OCI-LY7 (cell line): ENCODE measurements around the gene PYCARD. TPM values are rescaled to one million over a fixed set of nuclear protein-coding genes. Genes with fewer than 3 reads are reported as not detected.

Source experiments
- BruUV-seq: library from RNA; stranded (reverse); fragments of 400-500 nt; replicated peaks from 2 replicates; lab custom pipeline; 2021; lab: Mats Ljungman, UMichigan
- CTCF ChIA-PET: fragments of 300-600 bp; sonication (Branson Sonifier 250); formaldehyde crosslinking; loops from one replicate; lab custom pipeline; 2022; ENCODE audit warnings: antibody characterized with exemption; ENCODE audit not compliant: unreplicated experiment; lab: Charles Lee
- POLR2A ChIA-PET: fragments of 300-600 bp; sonication (Branson Sonifier 250); formaldehyde crosslinking; loops from one replicate; lab custom pipeline; 2022; ENCODE audit warnings: antibody characterized with exemption; lab: Charles Lee
- DNase-seq: peaks from one replicate; pipeline ENCODE4 v3.0.0-alpha.2; 2015; ENCODE audit warnings: low spot score
- H2AFZ ChIP-seq: fragments of 200-600 bp; sonication (generic), shearing (Covaris generic); 2 replicates; pipeline ENCODE4 v1.6.1; 2014; ENCODE audit warnings: mild to moderate bottlenecking, antibody characterized with exemption, low read length, moderate library complexity
- H3K27ac ChIP-seq: fragments of 200-600 bp; sonication (generic); 2 replicates; pipeline ENCODE4 v1.5.1; 2014; ENCODE audit warnings: mixed run types, low read depth, mild to moderate bottlenecking, moderate library complexity, low read length, inconsistent platforms; ENCODE audit not compliant: poor library complexity, severe bottlenecking
- H3K36me3 ChIP-seq: fragments of 200-600 bp; sonication (generic); 2 replicates; pipeline ENCODE4 v1.6.1; 2014; ENCODE audit warnings: mild to moderate bottlenecking, antibody characterized with exemption, low read length, moderate library complexity, mixed read lengths; ENCODE audit not compliant: insufficient read depth
- H3K4me1 ChIP-seq: fragments of 200-600 bp; sonication (generic); 2 replicates; pipeline ENCODE4 v1.5.1; 2014; ENCODE audit warnings: mild to moderate bottlenecking, low read length; ENCODE audit not compliant: insufficient read depth, poor library complexity, severe bottlenecking
- H3K4me2 ChIP-seq: fragments of 200-600 bp; sonication (generic); 2 replicates; pipeline ENCODE4 v1.6.1; 2014; ENCODE audit warnings: mild to moderate bottlenecking, low read length
- H3K4me3 ChIP-seq: fragments of 200-600 bp; sonication (generic); 2 replicates; pipeline ENCODE4 v1.5.1; 2014; ENCODE audit warnings: mild to moderate bottlenecking, low read depth, low read length; ENCODE audit not compliant: poor library complexity, severe bottlenecking
- H3K79me2 ChIP-seq: fragments of 200-600 bp; sonication (generic); 2 replicates; pipeline ENCODE4 v1.6.1; 2016; ENCODE audit warnings: low read depth, mild to moderate bottlenecking, low read length, moderate library complexity, mixed read lengths; ENCODE audit not compliant: insufficient read depth
- H3K9me2 ChIP-seq: fragments of 200-600 bp; sonication (generic); 2 replicates; pipeline ENCODE4 v1.6.1; 2016; ENCODE audit warnings: mild to moderate bottlenecking, low read length, mixed read lengths; ENCODE audit not compliant: insufficient read depth
- H3K9me3 ChIP-seq: fragments of 200-600 bp; sonication (generic); 2 replicates; pipeline ENCODE4 v1.6.1; 2014; ENCODE audit warnings: mild to moderate bottlenecking, mixed run types, low read length, mixed read lengths
- H4K20me1 ChIP-seq: fragments of 200-600 bp; sonication (generic); 2 replicates; pipeline ENCODE4 v1.6.1; 2014; ENCODE audit warnings: mild to moderate bottlenecking, antibody characterized with exemption, low read length, moderate library complexity, mixed read lengths; ENCODE audit not compliant: insufficient read depth
- CTCF ChIP-seq: fragments of 200-600 bp; sonication (generic); conservative IDR thresholded peaks from 2 replicates; pipeline ENCODE4 v1.5.1; 2014; ENCODE audit warnings: mild to moderate bottlenecking, antibody characterized with exemption, low read length, moderate library complexity, mixed read lengths
- EZH2phosphoT487 ChIP-seq: fragments of 200-600 bp; sonication (generic); IDR thresholded peaks from 2 replicates; pipeline ENCODE4 v1.6.1; 2018; ENCODE audit warnings: low read depth, borderline replicate concordance, mild to moderate bottlenecking, mixed run types, antibody characterized with exemption, low read length, moderate library complexity, mixed read lengths
- intact Hi-C: fragments of 100-400 bp; cut with micrococcal nuclease; formaldehyde crosslinking; loops from one replicate; pipeline ENCODE4 v1.10.0; 2022; ENCODE audit not compliant: unreplicated experiment
- total RNA-seq, 2 experiments: library from RNA; depleted of rRNA in 1 of 2; stranded (reverse); fragments of >200 nt in 1 of 2; shearing (Covaris generic) in 1 of 2; gene quantifications; 2 replicates each; pipeline ENCODE4 v1.2.3, GENCODE V29; 2014 to 2022

The PYCARD gene
- total RNA-seq, 2 experiments from 2014 or later, result 5.5 to 14.8 TPM

GRCh38 chr16:31190061-31190460 is 12.5 kb downstream of the PYCARD start:
- peaks cover 50% of the 10 kb centered on the region for H3K79me2 ChIP-seq
- ChIA-PET CTCF (no interaction called here), POLR2A (interaction anchor here (0.5 to 1.2 kb wide), 2 partner anchors 11 to 68 kb away, joined by 3 read pairs; no protein-coding TSS in a partner anchor)
- H2AFZ ChIP-seq, result no peak overlapping the region
- H3K27ac ChIP-seq, result no peak overlapping the region
- peaks cover 52% of the 10 kb centered on the region for H4K20me1 ChIP-seq
- H3K36me3 ChIP-seq, result peaks cover 100% of the 10 kb centered on the region
- no peaks in the 10 kb centered on the region for H3K9me2 ChIP-seq
- H3K4me1 ChIP-seq, result no peaks in the 10 kb centered on the region
- BruUV-seq, result no TSS peak
- no peak for DNase-seq
- H3K9me3 ChIP-seq, result no peaks in the 10 kb centered on the region
- H3K4me2 ChIP-seq, result no peak overlapping the region
- TF ChIP-seq EZH2phosphoT487, result no peak
- TF ChIP-seq CTCF, result no peak
- no peak overlapping the region for H3K4me3 ChIP-seq
- intact Hi-C loops, result no loop called here

GRCh38 chr16:31189412-31189778 is 13.2 kb downstream of the PYCARD start:
- Histone ChIP-seq H3K36me3 (peaks cover 100% of the 10 kb centered on the region), H3K4me2 (no peak overlapping the region), H3K9me2 (no peaks in the 10 kb centered on the region), H3K9me3 (no peaks in the 10 kb centered on the region), H3K4me1 (no peaks in the 10 kb centered on the region), H2AFZ (no peak overlapping the region), H4K20me1 (peaks cover 56% of the 10 kb centered on the region), H3K79me2 (peaks cover 57% of the 10 kb centered on the region), H3K4me3 (no peak overlapping the region), H3K27ac (no peak overlapping the region)
- ChIA-PET POLR2A (interaction anchor here (1.2 kb wide), 1 partner anchor 12 kb away, joined by 3 read pairs; no protein-coding TSS in a partner anchor), CTCF (no interaction called here)
- BruUV-seq, result no TSS peak
- no peak for DNase-seq
- intact Hi-C loops, result no loop called here
- no peak for TF ChIP-seq CTCF
- TF ChIP-seq EZH2phosphoT487, result no peak
